ENCODE results near the gene SIL1. TPM values are rescaled to one million over a fixed set of nuclear protein-coding genes. Genes with fewer than 3 reads are reported as not detected.

Gene SIL1
- total RNA-seq, 2 donors from 2014 or later: 69.9 to 75.6 TPM

- H3K4me3 ChIP-seq: no peak overlapping the region
- no peak overlapping the region for H3K27ac ChIP-seq
- intact Hi-C loops (cut with DNase I): no loop called here
- 72% methylated on average over 7 of the region's 7 CpGs for WGBS
- H3K9me3 ChIP-seq: no peaks in the 10 kb centered on the region
- H3K27me3 ChIP-seq (replicated peaks; ENCODE audit: insufficient read depth): no peaks in the 10 kb centered on the region
- no peak for DNase-seq (ENCODE audit: low spot score)
- H3K4me1 ChIP-seq (replicated peaks): peaks cover 24% of the 10 kb centered on the region
- no peak for TF ChIP-seq POLR2A (IDR thresholded peaks at IDR 0.05)
- H3K36me3 ChIP-seq: no peaks in the 10 kb centered on the region
Measured at GRCh38 chr5:139151902-139152301, 46.3 kb downstream of the SIL1 start.

- TF ChIP-seq CTCF (IDR thresholded peaks at IDR 0.05): no peak
- TF ChIP-seq POLR2AphosphoS5 (IDR thresholded peaks at IDR 0.05): no peak
- no peak for TF ChIP-seq POLR2A (IDR thresholded peaks at IDR 0.05)
- no peaks in the 10 kb centered on the region for H3K27me3 ChIP-seq (replicated peaks; ENCODE audit: insufficient read depth)
- H3K9me3 ChIP-seq: no peaks in the 10 kb centered on the region
- H3K27ac ChIP-seq: peak overlapping the region; percentile 75 to 76
- no peak overlapping the region for H3K4me3 ChIP-seq
- intact Hi-C loops (cut with DNase I): no loop called here
- WGBS: 60% methylated on average over 9 of the region's 9 CpGs
- DNase-seq (ENCODE audit: low spot score): no peak
- H3K4me1 ChIP-seq (replicated peaks): peaks cover 24% of the 10 kb centered on the region
- H3K36me3 ChIP-seq: no peaks in the 10 kb centered on the region
Measured at GRCh38 chr5:139150367-139150999, 47.7 kb downstream of the SIL1 start.

DNA sequence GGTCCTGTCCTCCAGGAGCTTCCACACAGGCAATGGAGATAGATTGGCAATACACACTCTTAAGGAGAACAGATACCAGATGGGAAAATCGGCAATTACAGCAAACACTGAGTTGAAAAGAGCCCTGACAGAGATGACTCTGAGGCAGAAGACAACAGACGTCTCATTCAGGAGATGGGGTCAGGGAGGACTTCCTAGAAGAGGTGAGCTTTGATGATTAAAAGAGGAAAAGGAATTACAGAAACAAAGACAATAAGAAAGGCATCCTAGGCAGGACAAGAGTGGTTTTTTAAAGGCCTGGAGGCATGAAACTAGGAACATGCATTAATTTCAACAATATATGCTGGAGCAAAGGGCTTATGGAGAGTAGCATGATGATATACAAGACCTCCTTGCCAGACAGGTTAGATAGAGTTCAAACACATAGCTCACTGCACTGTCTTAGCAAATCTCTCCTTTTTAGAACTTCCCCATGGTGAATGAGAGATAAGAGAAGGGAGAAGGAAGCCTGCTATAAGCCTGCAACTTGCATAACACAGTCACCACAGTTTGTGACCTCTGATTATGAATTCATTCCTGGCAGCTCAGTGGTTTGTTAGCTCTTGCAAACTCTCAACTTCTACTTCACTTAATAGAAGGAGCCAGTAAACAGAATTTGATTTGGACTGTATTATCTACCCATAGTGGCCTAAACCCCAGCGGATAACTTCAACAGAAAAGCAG lies 48.5 kb downstream of the SIL1 start:
- TF ChIP-seq POLR2A (IDR thresholded peaks at IDR 0.05) (no peak), POLR2AphosphoS5 (IDR thresholded peaks at IDR 0.05) (no peak), CTCF (IDR thresholded peaks at IDR 0.05) (no peak)
- Histone ChIP-seq H3K4me1 (replicated peaks) (peaks cover 24% of the 10 kb centered on the region), H3K36me3 (no peaks in the 10 kb centered on the region), H3K9me3 (no peaks in the 10 kb centered on the region), H3K4me3 (no peak overlapping the region), H3K27ac (peak overlapping the region; percentile 75 to 76), H3K27me3 (replicated peaks; ENCODE audit: insufficient read depth) (no peaks in the 10 kb centered on the region)
- intact Hi-C loops (cut with DNase I): no loop called here
- DNase-seq (ENCODE audit: low spot score): no peak
- 73% methylated on average over 3 of the region's 3 CpGs for WGBS

GRCh38 chr5:139148986-139149385 lies 49.2 kb downstream of the SIL1 start:
- intact Hi-C loops (cut with DNase I): no loop called here
- 40% methylated on average over 5 of the region's 5 CpGs for WGBS
- H3K27me3 ChIP-seq (replicated peaks; ENCODE audit: insufficient read depth): no peaks in the 10 kb centered on the region
- no peak overlapping the region for H3K4me3 ChIP-seq
- TF ChIP-seq CTCF (IDR thresholded peaks at IDR 0.05) (no peak), POLR2A (IDR thresholded peaks at IDR 0.05) (no peak), POLR2AphosphoS5 (IDR thresholded peaks at IDR 0.05) (no peak)
- H3K27ac ChIP-seq: peak overlapping the region; percentile 75 to 76
- H3K4me1 ChIP-seq (replicated peaks): peaks cover 24% of the 10 kb centered on the region
- no peaks in the 10 kb centered on the region for H3K36me3 ChIP-seq
- H3K9me3 ChIP-seq: no peaks in the 10 kb centered on the region
- DNase-seq (ENCODE audit: low spot score): no peak

DNA sequence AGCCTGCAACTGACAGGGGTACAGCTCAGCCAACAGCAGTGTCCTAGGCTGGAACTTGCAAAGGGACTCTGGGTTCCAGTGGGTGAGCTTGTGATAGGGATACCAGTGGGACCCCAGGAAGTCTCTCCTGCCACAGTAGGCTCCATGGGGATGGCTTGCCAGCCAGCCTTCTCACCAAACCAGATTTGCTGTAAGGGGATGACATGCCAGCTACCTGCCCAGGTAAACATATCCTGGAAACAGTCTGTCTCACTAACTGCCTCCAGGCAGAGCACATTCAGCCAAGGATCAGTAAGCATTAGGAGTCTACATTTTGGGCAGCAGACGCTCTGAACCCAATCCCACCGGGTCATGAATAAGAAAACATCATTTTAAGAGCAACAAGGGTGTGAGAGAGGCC lies 49.9 kb downstream of the SIL1 start:
- H3K9me3 ChIP-seq: no peaks in the 10 kb centered on the region
- H3K36me3 ChIP-seq: no peaks in the 10 kb centered on the region
- peaks cover 24% of the 10 kb centered on the region for H3K4me1 ChIP-seq (replicated peaks)
- H3K4me3 ChIP-seq: no peak overlapping the region
- intact Hi-C loops (cut with DNase I): no loop called here
- DNase-seq (ENCODE audit: low spot score): peak; percentile 92
- H3K27ac ChIP-seq: peak overlapping the region; percentile 75 to 76
- no peaks in the 10 kb centered on the region for H3K27me3 ChIP-seq (replicated peaks; ENCODE audit: insufficient read depth)
- no peak for TF ChIP-seq POLR2A (IDR thresholded peaks at IDR 0.05)
- TF ChIP-seq CTCF (IDR thresholded peaks at IDR 0.05): no peak
- TF ChIP-seq POLR2AphosphoS5 (IDR thresholded peaks at IDR 0.05): peak; percentile 89
- WGBS: 46% methylated on average over 2 of the region's 2 CpGs
